ENCODE measurements around the gene DTYMK.

DTYMK gene

DNA sequence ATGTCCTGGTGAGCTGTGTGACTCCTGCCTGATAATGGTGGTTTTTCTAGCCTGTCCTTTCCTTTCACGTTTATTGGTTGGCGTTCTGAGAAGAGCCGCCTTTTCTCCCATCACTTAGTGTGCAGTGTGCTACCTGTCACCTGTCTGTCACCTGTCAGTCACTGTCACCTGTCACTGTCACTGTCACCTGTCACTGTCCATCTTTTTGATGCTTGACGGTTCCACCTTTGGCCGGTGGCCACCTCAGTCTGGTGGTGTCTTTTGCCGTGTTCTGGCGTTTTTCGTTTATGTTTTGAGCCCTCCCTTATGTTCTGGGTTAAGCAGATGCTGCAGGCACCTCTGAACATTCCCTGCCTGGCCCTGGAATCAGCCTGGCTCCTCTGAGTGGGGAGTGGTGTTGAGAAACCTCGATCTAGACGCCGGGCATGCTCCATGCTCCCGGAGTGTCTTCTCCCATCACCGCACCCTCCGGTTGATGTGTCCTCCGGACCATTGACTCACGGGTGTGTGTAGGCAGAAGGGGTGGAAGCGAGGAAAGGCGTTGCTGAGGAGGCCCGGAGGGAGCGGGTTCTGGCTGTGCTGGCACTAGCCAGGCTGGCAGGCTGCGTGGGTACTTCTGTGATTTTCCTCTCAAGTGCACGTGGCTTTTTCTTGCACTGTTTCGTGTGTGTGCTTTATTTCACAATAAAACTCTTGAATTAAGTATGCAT, 20.7 kb downstream of the DTYMK start:
- TF ChIP-seq, protein P1, sequence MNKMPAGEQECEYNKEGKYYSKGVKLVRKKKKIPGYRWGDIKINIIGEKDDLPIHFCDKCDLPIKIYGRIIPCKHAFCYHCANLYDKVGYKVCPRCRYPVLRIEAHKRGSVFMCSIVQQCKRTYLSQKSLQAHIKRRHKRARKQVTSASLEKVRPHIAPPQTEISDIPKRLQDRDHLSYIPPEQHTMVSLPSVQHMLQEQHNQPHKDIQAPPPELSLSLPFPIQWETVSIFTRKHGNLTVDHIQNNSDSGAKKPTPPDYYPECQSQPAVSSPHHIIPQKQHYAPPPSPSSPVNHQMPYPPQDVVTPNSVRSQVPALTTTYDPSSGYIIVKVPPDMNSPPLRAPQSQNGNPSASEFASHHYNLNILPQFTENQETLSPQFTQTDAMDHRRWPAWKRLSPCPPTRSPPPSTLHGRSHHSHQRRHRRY (tag by site-specific recombination; IDR thresholded peaks at IDR 0.05) = no peak
- TF ChIP-seq ZNF394 (tag by site-specific recombination; IDR thresholded peaks at IDR 0.05; ENCODE audit: borderline replicate concordance) (no peak), GLI4 (tag by site-specific recombination; IDR thresholded peaks at IDR 0.05) (no peak), ZNF121 (tag by site-specific recombination; IDR thresholded peaks at IDR 0.05) (no peak), ZNF140 (tag by site-specific recombination; IDR thresholded peaks at IDR 0.05) (no peak), ZEB2 (tag by site-specific recombination; IDR thresholded peaks at IDR 0.05) (peak; percentile 41; the same call in 1 of the 2 replicates), ZNF146 (tag by site-specific recombination; IDR thresholded peaks at IDR 0.05) (no peak), ZNF585B (tag by site-specific recombination; IDR thresholded peaks at IDR 0.05) (no peak), ZNF571 (tag by site-specific recombination; IDR thresholded peaks at IDR 0.05) (no peak), HOXC10 (CRISPR knock-in tag; IDR thresholded peaks at IDR 0.05) (no peak)
- TF ChIP-seq, protein P2, sequence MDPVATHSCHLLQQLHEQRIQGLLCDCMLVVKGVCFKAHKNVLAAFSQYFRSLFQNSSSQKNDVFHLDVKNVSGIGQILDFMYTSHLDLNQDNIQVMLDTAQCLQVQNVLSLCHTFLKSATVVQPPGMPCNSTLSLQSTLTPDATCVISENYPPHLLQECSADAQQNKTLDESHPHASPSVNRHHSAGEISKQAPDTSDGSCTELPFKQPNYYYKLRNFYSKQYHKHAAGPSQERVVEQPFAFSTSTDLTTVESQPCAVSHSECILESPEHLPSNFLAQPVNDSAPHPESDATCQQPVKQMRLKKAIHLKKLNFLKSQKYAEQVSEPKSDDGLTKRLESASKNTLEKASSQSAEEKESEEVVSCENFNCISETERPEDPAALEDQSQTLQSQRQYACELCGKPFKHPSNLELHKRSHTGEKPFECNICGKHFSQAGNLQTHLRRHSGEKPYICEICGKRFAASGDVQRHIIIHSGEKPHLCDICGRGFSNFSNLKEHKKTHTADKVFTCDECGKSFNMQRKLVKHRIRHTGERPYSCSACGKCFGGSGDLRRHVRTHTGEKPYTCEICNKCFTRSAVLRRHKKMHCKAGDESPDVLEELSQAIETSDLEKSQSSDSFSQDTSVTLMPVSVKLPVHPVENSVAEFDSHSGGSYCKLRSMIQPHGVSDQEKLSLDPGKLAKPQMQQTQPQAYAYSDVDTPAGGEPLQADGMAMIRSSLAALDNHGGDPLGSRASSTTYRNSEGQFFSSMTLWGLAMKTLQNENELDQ (tag by site-specific recombination; IDR thresholded peaks at IDR 0.05; ENCODE audit: low read depth) = no peak
- TF ChIP-seq, protein P3, sequence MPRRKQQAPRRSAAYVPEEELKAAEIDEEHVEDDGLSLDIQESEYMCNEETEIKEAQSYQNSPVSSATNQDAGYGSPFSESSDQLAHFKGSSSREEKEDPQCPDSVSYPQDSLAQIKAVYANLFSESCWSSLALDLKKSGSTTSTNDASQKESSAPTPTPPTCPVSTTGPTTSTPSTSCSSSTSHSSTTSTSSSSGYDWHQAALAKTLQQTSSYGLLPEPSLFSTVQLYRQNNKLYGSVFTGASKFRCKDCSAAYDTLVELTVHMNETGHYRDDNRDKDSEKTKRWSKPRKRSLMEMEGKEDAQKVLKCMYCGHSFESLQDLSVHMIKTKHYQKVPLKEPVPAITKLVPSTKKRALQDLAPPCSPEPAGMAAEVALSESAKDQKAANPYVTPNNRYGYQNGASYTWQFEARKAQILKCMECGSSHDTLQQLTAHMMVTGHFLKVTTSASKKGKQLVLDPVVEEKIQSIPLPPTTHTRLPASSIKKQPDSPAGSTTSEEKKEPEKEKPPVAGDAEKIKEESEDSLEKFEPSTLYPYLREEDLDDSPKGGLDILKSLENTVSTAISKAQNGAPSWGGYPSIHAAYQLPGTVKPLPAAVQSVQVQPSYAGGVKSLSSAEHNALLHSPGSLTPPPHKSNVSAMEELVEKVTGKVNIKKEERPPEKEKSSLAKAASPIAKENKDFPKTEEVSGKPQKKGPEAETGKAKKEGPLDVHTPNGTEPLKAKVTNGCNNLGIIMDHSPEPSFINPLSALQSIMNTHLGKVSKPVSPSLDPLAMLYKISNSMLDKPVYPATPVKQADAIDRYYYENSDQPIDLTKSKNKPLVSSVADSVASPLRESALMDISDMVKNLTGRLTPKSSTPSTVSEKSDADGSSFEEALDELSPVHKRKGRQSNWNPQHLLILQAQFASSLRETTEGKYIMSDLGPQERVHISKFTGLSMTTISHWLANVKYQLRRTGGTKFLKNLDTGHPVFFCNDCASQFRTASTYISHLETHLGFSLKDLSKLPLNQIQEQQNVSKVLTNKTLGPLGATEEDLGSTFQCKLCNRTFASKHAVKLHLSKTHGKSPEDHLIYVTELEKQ (tag by site-specific recombination; IDR thresholded peaks at IDR 0.05; ENCODE audit: borderline replicate concordance) = peak; percentile 58; the same call in 1 of the 2 replicates
- TF ChIP-seq, protein P4, sequence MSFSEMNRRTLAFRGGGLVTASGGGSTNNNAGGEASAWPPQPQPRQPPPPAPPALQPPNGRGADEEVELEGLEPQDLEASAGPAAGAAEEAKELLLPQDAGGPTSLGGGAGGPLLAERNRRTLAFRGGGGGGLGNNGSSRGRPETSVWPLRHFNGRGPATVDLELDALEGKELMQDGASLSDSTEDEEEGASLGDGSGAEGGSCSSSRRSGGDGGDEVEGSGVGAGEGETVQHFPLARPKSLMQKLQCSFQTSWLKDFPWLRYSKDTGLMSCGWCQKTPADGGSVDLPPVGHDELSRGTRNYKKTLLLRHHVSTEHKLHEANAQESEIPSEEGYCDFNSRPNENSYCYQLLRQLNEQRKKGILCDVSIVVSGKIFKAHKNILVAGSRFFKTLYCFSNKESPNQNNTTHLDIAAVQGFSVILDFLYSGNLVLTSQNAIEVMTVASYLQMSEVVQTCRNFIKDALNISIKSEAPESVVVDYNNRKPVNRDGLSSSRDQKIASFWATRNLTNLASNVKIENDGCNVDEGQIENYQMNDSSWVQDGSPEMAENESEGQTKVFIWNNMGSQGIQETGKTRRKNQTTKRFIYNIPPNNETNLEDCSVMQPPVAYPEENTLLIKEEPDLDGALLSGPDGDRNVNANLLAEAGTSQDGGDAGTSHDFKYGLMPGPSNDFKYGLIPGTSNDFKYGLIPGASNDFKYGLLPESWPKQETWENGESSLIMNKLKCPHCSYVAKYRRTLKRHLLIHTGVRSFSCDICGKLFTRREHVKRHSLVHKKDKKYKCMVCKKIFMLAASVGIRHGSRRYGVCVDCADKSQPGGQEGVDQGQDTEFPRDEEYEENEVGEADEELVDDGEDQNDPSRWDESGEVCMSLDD (tag by site-specific recombination; IDR thresholded peaks at IDR 0.05) = no peak
- TF ChIP-seq, protein P5, sequence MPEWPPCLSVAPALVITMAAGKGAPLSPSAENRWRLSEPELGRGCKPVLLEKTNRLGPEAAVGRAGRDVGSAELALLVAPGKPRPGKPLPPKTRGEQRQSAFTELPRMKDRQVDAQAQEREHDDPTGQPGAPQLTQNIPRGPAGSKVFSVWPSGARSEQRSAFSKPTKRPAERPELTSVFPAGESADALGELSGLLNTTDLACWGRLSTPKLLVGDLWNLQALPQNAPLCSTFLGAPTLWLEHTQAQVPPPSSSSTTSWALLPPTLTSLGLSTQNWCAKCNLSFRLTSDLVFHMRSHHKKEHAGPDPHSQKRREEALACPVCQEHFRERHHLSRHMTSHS (tag by site-specific recombination; IDR thresholded peaks at IDR 0.05) = no peak
- H3K4me1 ChIP-seq (ENCODE audit: control insufficient read depth, insufficient read depth, low read length) = no peaks in the 10 kb centered on the region; the same call in 1 of the 2 replicates
- POLR2A ChIA-PET = interaction anchor here (1.5 kb wide), 1 partner anchor 21 kb away, joined by 4 read pairs; the partner anchor contains the start of gene DTYMK
- H3K4me3 ChIP-seq (ENCODE audit: low read depth, low read length) = no peak overlapping the region
- no peak overlapping the region for H3K27ac ChIP-seq (ENCODE audit: extremely low read depth, low read depth, low read length)
- peaks cover 0 to 58% of the 10 kb centered on the region in 2 experiments; a peak in 2 of 3 replicates for H3K36me3 ChIP-seq (ENCODE audit: control insufficient read depth in 2 of 2, insufficient read depth in 1 of 2, low read length in 2 of 2)
- H3K9me3 ChIP-seq (ENCODE audit: control insufficient read depth, insufficient read depth, low read depth, low read length) = no peaks in the 10 kb centered on the region
- CTCF ChIA-PET = interaction anchor here (0.8 to 2.2 kb wide), 5 partner anchors 13 to 434 kb away, joined by 3 to 15 read pairs (median 4); no protein-coding TSS in a partner anchor
